Endodermal cell (in vitro differentiated cells): ENCODE data around the gene SYNE1. TPM values are rescaled to one million over a fixed set of nuclear protein-coding genes. Genes with fewer than 3 reads are reported as not detected.

Experiments
- DNase-seq: peaks from one replicate; pipeline ENCODE4 v3.0.0-alpha.2; 2017
- H3K27ac ChIP-seq: 2 replicates; pipeline ENCODE4 v1.5.1; 2013; ENCODE audit warnings: mild to moderate bottlenecking, low read depth, low read length, moderate library complexity
- H3K27me3 ChIP-seq: 2 replicates; pipeline ENCODE4 v1.6.1; 2013; ENCODE audit warnings: mild to moderate bottlenecking, low read length, moderate library complexity; ENCODE audit not compliant: insufficient read depth, control insufficient read depth, poor library complexity, severe bottlenecking
- H3K36me3 ChIP-seq: 2 replicates; pipeline ENCODE4 v1.7.0; 2013; ENCODE audit warnings: mild to moderate bottlenecking, low read length, moderate library complexity; ENCODE audit not compliant: control insufficient read depth, insufficient read depth
- H3K4me1 ChIP-seq: one replicate; pipeline ENCODE4 v1.7.0; 2013; ENCODE audit warnings: low read length; ENCODE audit not compliant: control insufficient read depth, insufficient read depth
- H3K4me3 ChIP-seq: 2 replicates; pipeline ENCODE4 v1.5.1; 2013; ENCODE audit warnings: mild to moderate bottlenecking, low read length, moderate library complexity
- H3K9ac ChIP-seq: 2 replicates; pipeline ENCODE4 v1.6.1; 2013; ENCODE audit warnings: mild to moderate bottlenecking, low read length, moderate library complexity; ENCODE audit not compliant: poor library complexity, severe bottlenecking; ENCODE audit errors: extremely low read depth
- H3K9me3 ChIP-seq: 2 replicates; pipeline ENCODE4 v1.6.1; 2013; ENCODE audit warnings: mild to moderate bottlenecking, low read length, moderate library complexity; ENCODE audit not compliant: control insufficient read depth
- H3K27ac Mint-ChIP-seq: 2 replicates; pipeline ENCODE4 v1.8.0; 2020; ENCODE audit warnings: mixed read lengths
- H3K27me3 Mint-ChIP-seq: 2 replicates; pipeline ENCODE4 v1.8.0; 2021; ENCODE audit warnings: mild to moderate bottlenecking, mixed read lengths; ENCODE audit not compliant: insufficient read depth
- H3K36me3 Mint-ChIP-seq: 2 replicates; pipeline ENCODE4 v1.8.0; 2020; ENCODE audit warnings: low read depth, mixed read lengths
- H3K4me1 Mint-ChIP-seq: 2 replicates; pipeline ENCODE4 v1.8.0; 2020; ENCODE audit warnings: mixed read lengths
- H3K4me3 Mint-ChIP-seq: 2 replicates; pipeline ENCODE4 v1.8.0; 2020; ENCODE audit warnings: mild to moderate bottlenecking, moderate library complexity, mixed read lengths
- H3K9me3 Mint-ChIP-seq: 2 replicates; pipeline ENCODE4 v1.8.0; 2020; ENCODE audit warnings: mild to moderate bottlenecking, mixed read lengths
- WGBS, 2 experiments: methylation state at CpG; one replicate each; pipeline versions ENCODE4 v1.1.5 to v1.1.7; 2013; ENCODE audit warnings: missing lambda C conversion rate in 2 of 2, mixed read lengths in 1 of 2; ENCODE audit not compliant: insufficient coverage in 1 of 2, insufficient read length in 1 of 2; 5-methylcytosine and 5-hydroxymethylcytosine counted together
- total RNA-seq, 2 donors: library from RNA; stranded (reverse); fragmentation: NEBNext Ultra II Directional in 1 of 2; extraction: Animal tissue kit (Norgen Biotek cat#: 25700) in 1 of 2; gene quantifications; 2 replicates in 1 of 2; 3 replicates in 1 of 2; pipeline ENCODE4 v1.2.1, GENCODE V29; 2021
- TF ChIP-seq, protein P1 (sequence below): fragments of 200-600 bp; sonication (generic); conservative IDR thresholded peaks from 2 replicates; pipeline ENCODE4 v1.5.0; 2021; ENCODE audit warnings: antibody characterized with exemption, mild to moderate bottlenecking

The SYNE1 gene
- total RNA-seq, 2 donors from 2014 or later = 7.9 to 9.5 TPM

- Mint-ChIP-seq H3K27me3 (no peaks in the 10 kb centered on the region), H3K4me1 (peaks cover 20% of the 10 kb centered on the region), H3K4me3 (no peak overlapping the region), H3K36me3 (no peaks in the 10 kb centered on the region), H3K27ac (no peak overlapping the region), H3K9me3 (peaks cover 4% of the 10 kb centered on the region)
- DNase-seq = no peak
- Histone ChIP-seq H3K9me3 (peaks cover 19% of the 10 kb centered on the region), H3K9ac (no peak overlapping the region), H3K27ac (no peak overlapping the region), H3K4me3 (no peak overlapping the region), H3K27me3 (no peaks in the 10 kb centered on the region), H3K36me3 (peaks cover 25% of the 10 kb centered on the region), H3K4me1 (peaks cover 14% of the 10 kb centered on the region)
- TF ChIP-seq, protein P1, sequence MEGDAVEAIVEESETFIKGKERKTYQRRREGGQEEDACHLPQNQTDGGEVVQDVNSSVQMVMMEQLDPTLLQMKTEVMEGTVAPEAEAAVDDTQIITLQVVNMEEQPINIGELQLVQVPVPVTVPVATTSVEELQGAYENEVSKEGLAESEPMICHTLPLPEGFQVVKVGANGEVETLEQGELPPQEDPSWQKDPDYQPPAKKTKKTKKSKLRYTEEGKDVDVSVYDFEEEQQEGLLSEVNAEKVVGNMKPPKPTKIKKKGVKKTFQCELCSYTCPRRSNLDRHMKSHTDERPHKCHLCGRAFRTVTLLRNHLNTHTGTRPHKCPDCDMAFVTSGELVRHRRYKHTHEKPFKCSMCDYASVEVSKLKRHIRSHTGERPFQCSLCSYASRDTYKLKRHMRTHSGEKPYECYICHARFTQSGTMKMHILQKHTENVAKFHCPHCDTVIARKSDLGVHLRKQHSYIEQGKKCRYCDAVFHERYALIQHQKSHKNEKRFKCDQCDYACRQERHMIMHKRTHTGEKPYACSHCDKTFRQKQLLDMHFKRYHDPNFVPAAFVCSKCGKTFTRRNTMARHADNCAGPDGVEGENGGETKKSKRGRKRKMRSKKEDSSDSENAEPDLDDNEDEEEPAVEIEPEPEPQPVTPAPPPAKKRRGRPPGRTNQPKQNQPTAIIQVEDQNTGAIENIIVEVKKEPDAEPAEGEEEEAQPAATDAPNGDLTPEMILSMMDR = no peak
- 82 to 100% methylated on average over 1 of the region's 1 CpG for WGBS, 2 experiments
These were observed 48.7 kb downstream of the SYNE1 start for GRCh38 chr6:152588456-152588855.

GRCh38 chr6:152587473-152587872 lies 49.7 kb downstream of the SYNE1 start:
- Histone ChIP-seq H3K4me1 (peaks cover 14% of the 10 kb centered on the region), H3K27ac (no peak overlapping the region), H3K4me3 (peak overlapping the region; percentile 76), H3K9ac (no peak overlapping the region), H3K9me3 (peaks cover 17% of the 10 kb centered on the region), H3K27me3 (no peaks in the 10 kb centered on the region), H3K36me3 (peaks cover 25% of the 10 kb centered on the region)
- peaks cover 22% of the 10 kb centered on the region for H3K4me1 Mint-ChIP-seq
- H3K4me3 Mint-ChIP-seq = no peak overlapping the region
- WGBS, 2 experiments = 78% methylated on average over 1 of the region's 1 CpG; no CpG with 5 or more reads in 1 of the 2 experiments
- no peak overlapping the region for H3K27ac Mint-ChIP-seq
- TF ChIP-seq, protein P1 = no peak
- H3K27me3 Mint-ChIP-seq = no peaks in the 10 kb centered on the region
- no peaks in the 10 kb centered on the region for H3K36me3 Mint-ChIP-seq
- no peak for DNase-seq
- H3K9me3 Mint-ChIP-seq = peaks cover 4% of the 10 kb centered on the region

GRCh38 chr6:152585236-152585635 lies 51.9 kb downstream of the SYNE1 start:
- no peak for DNase-seq
- TF ChIP-seq, protein P1 = no peak
- H3K27ac ChIP-seq = no peak overlapping the region
- Mint-ChIP-seq H3K36me3 (no peaks in the 10 kb centered on the region), H3K4me1 (peaks cover 18% of the 10 kb centered on the region), H3K9me3 (no peaks in the 10 kb centered on the region), H3K27ac (no peak overlapping the region), H3K27me3 (peaks cover 10% of the 10 kb centered on the region), H3K4me3 (peak overlapping the region; percentile 40)
- H3K4me3 ChIP-seq = peak overlapping the region; percentile 78
- no peaks in the 10 kb centered on the region for H3K9me3 ChIP-seq
- H3K36me3 ChIP-seq = peaks cover 4% of the 10 kb centered on the region
- WGBS, 2 experiments = 94 to 95% methylated on average over 2 to 3 of the region's 3 CpGs
- peaks cover 7% of the 10 kb centered on the region for H3K27me3 ChIP-seq
- peak overlapping the region; percentile 3 for H3K9ac ChIP-seq
- H3K4me1 ChIP-seq = peaks cover 14% of the 10 kb centered on the region
